Measurements from ENCODE around the gene CDC6. TPM values are rescaled to one million over a fixed set of nuclear protein-coding genes. Genes with fewer than 3 reads are reported as not detected.

CDC6 gene, protein sequence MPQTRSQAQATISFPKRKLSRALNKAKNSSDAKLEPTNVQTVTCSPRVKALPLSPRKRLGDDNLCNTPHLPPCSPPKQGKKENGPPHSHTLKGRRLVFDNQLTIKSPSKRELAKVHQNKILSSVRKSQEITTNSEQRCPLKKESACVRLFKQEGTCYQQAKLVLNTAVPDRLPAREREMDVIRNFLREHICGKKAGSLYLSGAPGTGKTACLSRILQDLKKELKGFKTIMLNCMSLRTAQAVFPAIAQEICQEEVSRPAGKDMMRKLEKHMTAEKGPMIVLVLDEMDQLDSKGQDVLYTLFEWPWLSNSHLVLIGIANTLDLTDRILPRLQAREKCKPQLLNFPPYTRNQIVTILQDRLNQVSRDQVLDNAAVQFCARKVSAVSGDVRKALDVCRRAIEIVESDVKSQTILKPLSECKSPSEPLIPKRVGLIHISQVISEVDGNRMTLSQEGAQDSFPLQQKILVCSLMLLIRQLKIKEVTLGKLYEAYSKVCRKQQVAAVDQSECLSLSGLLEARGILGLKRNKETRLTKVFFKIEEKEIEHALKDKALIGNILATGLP
- total RNA-seq: 24.0 and 41.8 TPM in 2 replicates

DNA sequence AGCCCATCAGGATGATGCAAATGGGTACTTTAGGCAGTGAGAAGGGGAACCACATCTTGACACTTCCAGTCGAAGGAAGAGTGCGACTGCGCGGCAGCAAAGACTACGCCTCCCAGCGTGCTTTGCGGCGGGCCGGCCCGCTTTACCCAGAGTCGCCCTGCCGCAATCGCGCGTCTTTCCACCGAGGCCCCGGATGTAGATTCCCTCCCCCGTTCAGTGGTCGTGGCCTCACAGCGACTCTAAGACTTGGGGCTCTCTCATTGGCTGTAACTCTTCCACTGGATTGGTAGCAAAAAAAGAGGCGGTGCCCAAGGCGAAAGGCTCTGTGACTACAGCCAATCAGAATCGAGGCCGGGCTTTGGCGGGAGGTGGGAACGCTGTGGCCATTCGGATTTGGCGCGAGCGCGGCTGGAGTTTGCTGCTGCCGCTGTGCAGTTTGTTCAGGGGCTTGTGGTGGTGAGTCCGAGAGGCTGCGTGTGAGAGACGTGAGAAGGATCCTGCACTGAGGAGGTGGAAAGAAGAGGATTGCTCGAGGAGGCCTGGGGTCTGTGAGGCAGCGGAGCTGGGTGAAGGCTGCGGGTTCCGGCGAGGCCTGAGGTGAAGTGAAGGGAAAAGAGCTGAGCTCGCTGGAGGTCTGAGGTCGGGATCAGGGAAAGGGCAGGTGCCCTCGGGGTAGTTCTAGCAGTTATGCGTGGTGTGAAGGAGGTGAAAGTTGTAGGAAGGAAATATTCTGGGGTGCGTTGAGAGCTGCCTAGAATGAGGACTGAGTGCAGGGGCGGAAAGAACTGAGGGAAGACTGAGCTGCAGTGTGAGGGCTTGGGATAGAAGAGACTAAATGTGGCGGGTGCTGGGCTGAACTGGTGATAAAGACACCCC, at the start of gene CDC6:
TSS of gene CDC6 (plus strand) at position 386 of the 876 bp plus-strand sequence. CDS start 1,542 bp downstream, outside the sequence.

DNA sequence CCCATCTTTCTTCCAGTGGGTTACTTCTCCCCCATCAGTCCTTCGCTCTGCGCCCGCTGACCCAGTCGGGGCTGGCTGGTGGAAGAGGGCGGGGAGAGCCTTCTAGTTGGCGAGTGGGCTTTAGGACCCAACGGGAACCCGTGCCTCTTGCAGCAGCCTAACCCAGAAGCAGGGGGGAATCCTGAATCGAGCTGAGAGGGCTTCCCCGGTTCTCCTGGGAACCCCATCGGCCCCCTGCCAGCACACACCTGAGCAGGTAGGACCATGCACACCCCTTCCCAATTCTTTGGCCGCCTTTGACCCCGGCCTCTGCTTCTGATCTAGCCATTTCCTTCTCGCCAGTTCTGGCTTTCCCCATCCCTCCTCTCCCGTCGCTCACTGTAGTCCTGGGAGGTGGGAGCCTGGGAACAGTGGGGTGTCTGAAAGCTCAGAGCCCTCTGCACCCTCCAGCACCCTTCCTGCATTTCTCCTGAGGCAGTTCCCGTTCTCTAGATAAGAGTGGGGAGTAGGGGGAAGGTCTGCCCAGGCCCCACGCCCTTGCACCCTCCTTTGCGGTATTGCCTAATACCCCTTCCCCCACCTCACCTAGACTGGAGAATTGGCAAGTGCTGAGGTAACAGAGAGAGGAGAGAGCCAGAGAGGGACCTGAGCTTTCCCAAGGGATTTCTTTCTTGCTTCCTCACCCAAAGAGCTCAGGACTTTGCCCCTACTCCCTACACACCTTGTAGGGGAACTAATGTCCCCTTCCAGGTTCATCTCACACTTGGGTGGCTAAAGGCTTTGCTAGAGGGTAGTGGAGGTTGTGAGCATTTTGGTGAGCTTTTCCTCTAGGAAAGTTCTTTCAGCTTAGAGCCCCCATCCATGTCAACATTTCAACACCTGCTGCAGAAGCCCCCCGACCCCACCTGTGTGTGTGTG, 21.6 kb downstream of the CDC6 start, which contains the start of gene RARA:
TSS of gene RARA (plus strand) at position 150 of the 918 bp plus-strand sequence. CDS start 22,039 bp downstream, outside the sequence.

Other genes with a start within 250 kb of the CDC6 start
- 39.4 and 49.5 TPM in 2 replicates for gene MED24, start 233.5 kb upstream of the CDC6 start, total RNA-seq
- gene THRA, start 224.9 kb upstream of the CDC6 start, total RNA-seq: 23.6 and 38.7 TPM in 2 replicates
- gene NR1D1, start 187.3 kb upstream of the CDC6 start, total RNA-seq: 2.9 and 3.3 TPM in 2 replicates
- gene MSL1, start 165.9 kb upstream of the CDC6 start, total RNA-seq: 45.9 and 47.5 TPM in 2 replicates
- 24.7 and 31.1 TPM in 2 replicates for gene CASC3, start 147.3 kb upstream of the CDC6 start, total RNA-seq
- 1.7 and 2.5 TPM in 2 replicates for gene RAPGEFL1, start 110.4 kb upstream of the CDC6 start, total RNA-seq
- 5.6 and 6.4 TPM in 2 replicates for gene WIPF2, start 68.6 kb upstream of the CDC6 start, total RNA-seq
- gene RARA, start 21.3 kb downstream of the CDC6 start, total RNA-seq: 4.8 and 5.2 TPM in 2 replicates
- 0.22 and 0.87 TPM in 2 replicates for gene GJD3, start 76.9 kb downstream of the CDC6 start, total RNA-seq
- gene TOP2A, start 130.0 kb downstream of the CDC6 start, total RNA-seq: 74.4 and 224 TPM in 2 replicates
- gene IGFBP4, start 155.6 kb downstream of the CDC6 start, total RNA-seq: 182 and 302 TPM in 2 replicates
- gene TNS4, start 213.7 kb downstream of the CDC6 start, total RNA-seq: not detected in 2 replicates

All from uterine smooth muscle cell (primary cell).